IPS DF 4.7 (cell line): ENCODE data around the gene STUB1.

Source experiments
- DNase-seq: peaks from one replicate; pipeline ENCODE4 v3.0.0-alpha.2; 2013; ENCODE audit warnings: low spot score; ENCODE audit errors: extremely low read depth

STUB1 gene

GRCh38 chr16:644556-644955 lies 35.7 kb upstream of the STUB1 start:
- DNase-seq = no peak

- DNase-seq = no peak
These were observed 34.1 kb upstream of the STUB1 start for GRCh38 chr16:645852-646678.

DNA sequence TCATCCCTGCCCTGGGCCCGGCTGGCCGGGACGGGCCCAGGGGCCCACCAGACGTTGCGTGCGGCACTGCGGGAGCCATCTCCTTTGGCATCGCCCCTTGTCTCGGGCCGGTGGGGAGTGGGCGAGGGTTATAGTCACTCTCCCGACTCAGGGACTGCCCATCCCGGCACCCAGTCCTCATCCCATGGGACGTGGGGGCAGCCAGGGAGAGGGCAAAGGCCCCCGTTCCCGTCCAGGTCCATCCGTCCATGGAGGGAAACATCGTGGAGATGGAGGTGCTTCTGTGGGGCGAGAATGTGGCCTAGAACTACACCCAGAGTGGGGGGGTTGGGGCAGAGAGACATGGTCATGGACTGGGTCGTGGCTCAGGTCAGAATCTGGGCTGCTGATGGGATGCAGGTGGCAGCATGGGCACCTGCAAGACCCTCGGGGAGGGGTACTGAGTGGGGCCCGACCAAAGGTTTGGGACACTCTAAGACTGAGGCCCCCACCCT lies 33.5 kb upstream of the STUB1 start:
- no peak for DNase-seq

DNA sequence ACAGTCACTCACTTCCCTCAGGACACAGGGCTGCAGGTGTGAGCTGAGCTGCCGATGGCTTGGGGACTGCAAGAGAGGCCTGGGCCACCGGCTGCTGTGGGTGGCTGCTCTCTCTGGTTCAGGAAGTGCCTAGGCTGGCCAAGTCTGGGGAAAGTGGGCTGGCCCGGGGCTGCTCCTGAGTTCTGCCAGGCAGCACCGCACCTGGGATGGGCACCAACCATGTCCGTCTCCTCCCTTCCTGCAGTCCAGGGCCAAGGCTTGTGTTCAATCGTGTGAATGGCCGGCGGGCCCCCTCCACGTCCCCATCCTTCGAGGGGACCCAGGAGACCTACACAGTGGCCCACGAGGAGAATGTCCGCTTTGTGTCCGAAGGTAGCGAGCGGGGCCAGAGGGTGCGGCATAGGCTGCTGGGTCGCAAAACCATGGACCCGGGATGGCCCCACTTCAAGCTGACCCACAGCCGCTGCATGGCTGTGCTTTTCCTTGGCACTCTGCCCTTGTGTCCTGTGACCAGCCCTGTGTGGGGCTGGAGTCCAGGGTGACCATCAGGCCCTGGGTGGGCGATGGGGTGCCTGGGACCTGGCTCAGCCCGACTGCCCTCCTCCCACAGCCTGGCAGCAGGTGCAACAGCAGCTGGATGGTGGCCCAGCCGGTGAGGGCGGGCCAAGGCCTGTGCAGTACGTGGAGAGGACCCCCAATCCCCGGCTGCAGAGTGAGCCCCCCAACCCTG lies 32.9 kb upstream of the STUB1 start:
- DNase-seq = no peak

DNA sequence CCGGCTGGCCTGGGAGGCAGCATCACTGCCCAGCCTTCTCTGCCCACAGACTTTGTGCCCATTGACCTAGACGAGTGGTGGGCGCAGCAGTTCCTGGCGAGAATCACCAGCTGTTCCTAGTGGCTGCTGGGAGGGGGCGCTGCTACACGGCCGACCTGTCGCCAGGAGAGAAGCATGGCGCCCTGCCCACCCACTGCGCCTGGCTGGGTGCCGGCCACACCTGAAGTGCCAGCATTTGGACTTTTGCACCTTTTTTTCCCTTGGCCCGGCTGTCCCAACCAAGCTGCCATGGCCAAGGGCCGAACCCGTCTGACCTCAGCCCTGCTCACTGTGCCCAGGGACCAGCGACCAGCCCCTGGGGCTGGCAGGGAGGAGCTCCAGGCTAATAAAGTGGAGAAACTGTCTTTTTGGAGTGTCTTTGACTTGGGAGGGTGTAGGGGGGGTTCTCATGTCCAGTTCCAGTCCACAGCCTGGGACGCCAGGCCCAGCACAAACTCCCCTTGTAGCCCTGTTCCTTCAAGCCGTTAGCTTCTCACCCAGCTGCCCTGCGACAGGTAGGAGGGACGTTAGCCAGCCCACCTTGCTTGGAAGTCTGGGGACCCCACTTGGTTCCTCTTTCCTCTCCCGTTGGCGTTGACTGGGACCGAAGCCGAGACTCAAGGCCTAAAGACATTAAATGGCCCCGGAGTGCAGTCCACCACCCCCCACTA lies 32.0 kb upstream of the STUB1 start:
- DNase-seq = no peak

DNA sequence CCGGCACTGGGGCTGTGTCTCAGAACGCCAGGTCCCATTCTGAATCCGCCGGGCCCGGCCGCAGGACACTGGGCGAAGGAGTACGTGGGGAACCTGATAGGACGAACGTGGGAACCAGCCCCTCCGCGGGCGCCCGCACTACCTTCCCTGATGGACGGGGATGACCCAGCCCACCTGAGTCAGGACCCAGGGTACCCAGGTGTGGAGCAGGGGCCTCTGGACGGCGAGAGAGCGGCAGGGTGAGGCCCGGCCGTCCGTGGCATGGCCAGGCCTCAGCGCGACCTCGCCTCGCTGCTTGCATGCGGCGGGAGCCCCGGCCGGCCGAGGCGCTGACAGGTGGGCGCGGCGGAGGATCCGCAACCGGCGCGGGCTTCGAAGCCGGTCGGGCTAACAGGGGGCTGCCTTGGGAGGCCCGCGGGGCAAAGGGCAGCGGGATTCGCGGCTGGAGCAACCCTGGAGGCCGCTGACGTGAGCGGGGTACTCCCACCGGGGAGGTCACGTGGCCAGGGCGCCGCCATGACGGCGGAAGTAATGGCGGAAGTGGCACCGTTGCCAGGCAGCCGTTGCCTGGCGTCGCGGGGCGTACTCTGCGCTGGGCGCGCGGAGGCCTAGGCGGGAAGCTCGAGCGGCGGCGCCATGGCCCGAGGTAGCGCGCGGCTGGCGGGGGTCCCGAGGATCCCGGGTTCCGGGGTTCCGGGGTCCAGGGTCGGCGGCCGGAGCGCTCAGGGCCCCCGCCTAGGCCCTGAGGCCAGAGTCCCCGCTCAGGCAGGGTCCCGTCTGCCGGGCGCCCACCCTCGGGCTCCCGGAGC lies 31.2 kb upstream of the STUB1 start, which contains the start of gene WDR90:
WDR90 (plus strand) TSS at position 585 of the 809 bp plus-strand sequence; CDS start at position 637, 52 bp downstream.
- no peak for DNase-seq

GRCh38 chr16:649631-650030 lies 30.6 kb upstream of the STUB1 start:
- DNase-seq = no peak

GRCh38 chr16:651844-652243 lies 28.4 kb upstream of the STUB1 start:
- no peak for DNase-seq

DNA sequence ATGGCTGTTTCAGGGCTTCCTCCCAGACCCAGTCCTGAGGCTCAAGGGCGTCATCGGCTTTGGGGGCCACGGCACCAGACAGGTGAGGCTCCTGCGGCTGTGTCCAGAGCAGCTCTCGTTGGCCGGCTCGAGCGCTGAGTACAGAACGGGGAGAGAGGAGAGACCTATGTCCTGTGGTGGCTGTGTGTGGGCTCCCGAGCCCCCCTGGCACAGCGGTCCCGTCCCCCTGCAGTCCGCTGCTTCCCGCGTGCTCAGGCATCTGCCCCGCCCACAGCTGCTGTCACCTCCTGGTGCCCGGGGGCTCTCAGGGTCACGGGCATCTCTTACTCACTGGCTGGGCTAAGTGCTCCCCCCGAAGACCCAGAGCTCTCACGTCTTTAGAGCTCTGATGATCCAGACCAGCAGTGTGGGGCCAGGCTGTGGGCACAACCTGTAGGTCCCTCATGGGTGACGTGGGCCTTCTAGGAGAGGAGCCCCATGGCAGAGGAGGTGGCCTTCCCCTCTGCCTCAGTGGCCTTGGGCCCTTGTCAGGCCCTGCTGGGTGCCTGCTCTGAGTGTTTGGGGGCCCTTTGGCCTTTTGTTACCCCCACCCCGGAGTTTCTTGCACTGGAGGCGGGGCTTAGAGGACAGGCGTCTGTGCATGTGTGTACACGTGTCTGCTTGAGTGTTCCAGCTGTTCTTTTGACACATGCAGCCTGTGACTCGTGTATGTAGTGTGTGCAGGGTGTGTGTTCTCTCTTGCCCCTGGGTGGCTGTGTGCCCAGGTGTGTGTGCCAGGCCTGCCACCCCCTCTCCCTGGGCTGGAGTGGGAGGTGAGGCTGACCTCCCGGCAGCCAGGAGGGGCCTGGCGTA lies 27.5 kb upstream of the STUB1 start:
- no peak for DNase-seq

DNA sequence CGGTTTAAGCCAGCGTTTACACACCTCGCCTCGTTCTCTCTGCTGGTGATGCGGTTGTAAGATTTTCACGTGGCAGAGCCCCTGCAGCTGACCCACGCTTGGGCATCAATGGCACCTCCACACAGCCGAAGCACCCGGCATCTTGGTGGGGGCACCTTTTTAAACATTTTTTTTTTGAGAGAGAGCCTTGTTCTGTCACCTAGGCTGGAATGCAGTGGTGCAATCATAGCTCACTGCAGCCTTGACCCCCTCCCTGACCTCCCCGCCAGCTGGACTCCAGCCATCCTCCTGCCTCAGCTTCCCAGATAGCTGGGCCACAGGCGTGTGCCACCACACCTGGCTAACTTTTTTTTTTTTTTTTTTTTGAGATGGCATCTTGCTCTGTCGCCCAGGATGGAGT lies 26.2 kb upstream of the STUB1 start:
- DNase-seq = no peak

- DNase-seq = no peak
These were observed 22.7 kb upstream of the STUB1 start for GRCh38 chr16:657487-657886.

DNA sequence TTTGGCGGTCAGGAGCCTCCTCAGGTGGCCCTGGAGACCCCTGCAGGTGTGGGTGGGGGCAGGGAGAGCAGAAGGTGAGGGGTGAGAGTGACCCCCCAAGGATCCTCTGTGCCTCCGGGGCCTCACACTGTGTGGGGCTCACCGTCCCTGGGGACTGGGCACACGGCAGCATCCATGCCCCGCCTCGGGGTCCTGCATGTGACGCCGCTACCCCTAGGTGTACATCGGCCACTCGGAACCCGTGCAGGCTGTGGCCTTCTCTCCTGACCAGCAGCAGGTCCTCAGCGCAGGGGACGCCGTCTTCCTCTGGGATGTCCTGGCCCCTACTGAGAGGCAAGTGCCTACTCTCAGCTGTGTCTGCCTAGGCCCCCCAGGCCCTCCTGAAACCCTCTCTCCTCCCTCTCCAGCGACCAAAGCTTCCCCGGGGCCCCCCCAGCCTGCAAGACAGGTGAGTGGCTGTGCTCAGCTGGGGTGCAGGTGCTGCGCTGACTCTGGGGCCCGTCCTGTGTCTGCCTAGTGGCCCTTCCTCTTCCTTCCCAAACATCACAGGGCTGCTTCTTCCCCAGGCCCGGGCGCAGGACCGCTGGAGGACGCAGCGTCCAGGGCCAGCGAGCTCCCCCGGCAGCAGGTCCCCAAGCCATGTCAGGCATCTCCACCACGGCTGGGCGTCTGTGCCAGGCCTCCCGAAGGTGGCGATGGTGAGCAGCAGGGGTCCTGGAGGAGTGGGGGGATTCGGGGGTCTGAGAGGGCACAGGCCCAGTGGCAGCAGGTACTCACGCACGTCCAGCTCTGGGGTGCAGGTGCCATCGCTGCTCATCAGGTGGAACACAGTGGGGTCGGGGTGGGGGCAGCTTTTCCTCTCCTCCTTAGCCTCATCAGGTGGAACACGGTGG lies 21.3 kb upstream of the STUB1 start:
- no peak for DNase-seq

DNA sequence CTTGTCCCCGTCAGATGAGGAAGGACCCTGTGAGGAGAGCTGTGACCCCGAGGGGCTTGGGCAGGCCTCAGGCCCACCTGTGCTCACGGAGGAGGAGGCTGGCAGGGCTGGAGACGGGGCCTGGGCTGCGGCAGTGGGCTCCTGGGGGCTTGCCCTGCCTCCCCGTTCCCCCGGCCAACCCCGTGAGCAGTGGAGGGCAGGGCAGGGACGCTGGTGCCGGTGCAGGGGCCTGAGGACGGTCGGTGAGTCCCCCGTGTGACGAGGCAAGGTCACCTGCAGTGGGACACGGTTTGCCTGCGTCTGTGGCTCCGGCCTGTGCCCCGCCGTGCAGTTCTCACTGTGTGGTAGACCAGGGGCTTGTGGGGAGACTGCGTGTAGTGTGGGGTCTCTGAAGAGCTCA lies 20.6 kb upstream of the STUB1 start:
- DNase-seq = no peak

DNA sequence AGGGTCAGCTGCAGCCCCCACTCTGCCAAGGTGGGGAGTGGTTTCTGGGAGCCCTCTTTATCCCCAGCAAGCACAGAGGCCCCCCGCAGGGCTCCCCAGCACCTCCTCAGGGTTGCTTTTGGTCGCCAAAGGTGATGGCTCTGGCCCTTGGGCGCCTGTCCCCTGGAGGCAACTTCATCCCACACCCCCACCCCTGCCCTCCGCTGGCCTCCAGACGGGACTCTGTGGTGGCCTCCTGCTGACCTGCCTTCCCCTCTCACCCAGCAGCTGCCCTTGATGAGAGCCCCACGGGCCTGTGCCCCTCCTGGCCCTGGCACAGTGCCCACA lies 20.1 kb upstream of the STUB1 start:
- DNase-seq = no peak

- no peak for DNase-seq
These were observed 19.6 kb upstream of the STUB1 start for GRCh38 chr16:660459-661183.

- no peak for DNase-seq
These were observed 18.9 kb upstream of the STUB1 start for GRCh38 chr16:661184-661821.

DNA sequence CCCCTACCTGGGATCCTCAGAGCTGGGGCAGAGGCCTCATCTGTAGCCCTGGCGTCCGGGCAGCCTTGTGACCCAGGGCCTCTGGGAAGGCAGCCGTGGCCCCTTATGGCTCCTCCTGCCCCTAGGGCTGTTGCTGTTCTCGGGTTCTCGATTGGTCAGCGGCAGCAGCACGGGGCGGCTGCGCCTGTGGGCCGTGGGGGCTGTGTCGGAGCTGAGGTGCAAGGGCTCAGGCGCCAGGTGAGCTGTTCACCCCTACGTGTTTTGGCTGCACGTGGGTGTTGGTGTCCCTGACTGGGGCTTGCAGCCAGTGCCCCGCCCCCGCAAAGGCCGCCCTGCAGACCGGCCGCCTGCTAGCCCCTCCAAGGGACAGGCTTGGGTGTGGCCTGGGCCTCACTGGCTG lies 18.1 kb upstream of the STUB1 start:
- no peak for DNase-seq

GRCh38 chr16:662597-662996 lies 17.6 kb upstream of the STUB1 start:
- DNase-seq = no peak
